GM21619 (cell line): Measurements from ENCODE around the gene CCNI2.

Experiments used
- ATAC-seq: cut with Tn5 transposase; IDR thresholded peaks from one replicate; pipeline ENCODE4 v1.9.1; 2021; ENCODE audit not compliant: unreplicated experiment

The CCNI2 gene

DNA sequence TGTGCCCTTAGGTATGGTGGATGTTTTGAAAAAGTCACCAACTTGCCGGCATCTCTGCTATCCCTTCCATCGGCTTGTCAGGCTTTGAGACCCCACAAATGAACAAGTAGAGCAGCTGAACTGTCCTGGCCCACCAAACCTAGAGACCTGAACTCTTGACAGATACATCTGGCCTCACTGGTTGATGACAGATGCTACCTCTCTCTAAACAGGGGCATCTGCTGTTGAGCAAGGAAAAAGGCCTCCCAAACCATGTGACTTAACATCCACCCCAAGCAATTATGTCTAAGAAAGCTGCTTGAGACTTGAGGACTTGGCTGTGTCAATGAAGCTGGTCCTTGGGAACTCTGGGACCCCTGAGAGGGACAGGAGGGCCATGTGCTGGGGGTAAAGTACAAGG, 2.3 kb downstream of the CCNI2 start:
- ATAC-seq = no peak

DNA sequence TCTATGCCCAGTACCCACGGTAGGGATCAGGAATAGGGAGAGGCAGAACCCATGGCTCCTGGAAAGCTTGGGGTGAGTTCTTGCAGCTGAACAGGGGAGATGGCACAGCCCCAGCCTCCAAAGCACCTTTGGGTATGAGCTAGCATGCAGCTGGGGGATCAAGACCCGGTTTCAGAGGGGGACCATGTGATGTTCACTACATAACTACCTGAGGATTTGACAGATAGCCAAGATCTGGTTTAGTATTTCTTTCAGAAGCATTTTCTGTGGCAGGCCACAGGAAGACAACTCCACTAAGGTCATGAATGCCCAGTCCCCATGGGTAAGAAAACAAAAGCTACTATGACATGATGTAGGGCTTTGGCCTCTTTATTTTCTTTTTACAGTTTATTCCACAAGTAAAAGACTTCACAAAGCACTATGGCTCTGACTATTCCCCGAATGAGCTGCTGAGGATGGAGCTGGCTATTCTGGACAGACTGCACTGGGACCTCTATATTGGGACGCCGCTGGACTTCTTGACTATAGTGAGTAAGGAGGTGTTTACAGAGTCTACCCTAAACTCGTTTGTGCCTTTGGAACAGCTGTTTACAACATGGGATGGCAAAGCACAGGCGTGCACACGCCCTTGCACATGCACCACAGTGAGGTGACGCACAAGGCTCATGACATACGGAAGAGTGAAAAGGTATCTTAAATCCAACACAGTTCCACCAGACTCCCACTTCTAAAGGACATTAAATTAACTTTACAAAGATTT, 3.4 kb downstream of the CCNI2 start:
- ATAC-seq = peak; percentile 37

GRCh38 chr5:132751444-132751843, 4.2 kb downstream of the CCNI2 start:
- peak; percentile 37 for ATAC-seq

GRCh38 chr5:132751971-132752580, 4.8 kb downstream of the CCNI2 start:
- ATAC-seq = no peak

DNA sequence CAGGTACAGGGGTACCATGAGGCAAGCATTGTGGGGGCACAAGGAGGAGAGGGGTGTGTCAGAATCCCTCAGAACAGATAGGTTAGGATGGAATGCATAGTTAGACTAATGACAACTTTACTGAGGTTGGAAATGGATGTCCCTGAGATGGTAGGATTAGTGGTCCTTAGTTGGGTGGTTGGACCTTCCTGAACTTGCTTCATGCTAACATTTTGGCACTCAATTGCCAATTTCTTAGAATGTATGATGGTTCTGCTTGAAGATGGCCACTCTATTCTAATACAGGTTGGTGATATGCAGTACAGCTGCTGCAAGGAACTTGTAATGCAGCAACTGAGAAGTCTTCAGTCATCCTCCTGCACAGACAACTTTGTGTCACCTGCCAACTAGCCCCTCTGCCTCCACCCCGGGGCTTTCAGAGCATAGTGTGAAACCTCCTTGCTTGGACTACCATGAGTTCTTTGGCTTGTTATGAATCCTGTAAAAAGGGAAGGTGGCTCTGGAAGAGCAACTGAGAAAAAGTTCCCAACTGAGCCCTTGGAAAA, 5.4 kb downstream of the CCNI2 start:
- ATAC-seq = no peak

GRCh38 chr5:132753135-132753987, 6.1 kb downstream of the CCNI2 start:
- no peak for ATAC-seq

DNA sequence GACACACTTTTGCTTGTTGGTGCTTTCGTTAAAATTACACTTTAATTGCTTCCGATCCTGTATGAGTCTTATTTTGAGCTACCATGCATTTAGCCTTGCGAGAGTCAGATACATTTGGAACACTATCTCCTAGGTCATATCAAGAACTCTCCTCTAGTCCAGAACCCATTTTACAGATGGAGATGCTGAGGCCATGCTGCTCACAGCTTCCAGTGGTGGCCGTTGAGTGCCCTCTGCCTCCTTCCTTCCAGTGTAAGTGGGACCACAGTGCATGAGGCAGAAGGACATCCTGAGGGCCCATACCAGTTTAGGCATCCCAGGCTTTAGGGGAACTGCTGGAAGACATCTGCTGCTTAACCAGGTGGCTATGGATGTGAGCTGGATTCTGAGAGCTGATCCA, 6.9 kb downstream of the CCNI2 start:
- no peak for ATAC-seq

GRCh38 chr5:132754947-132755346, 7.7 kb downstream of the CCNI2 start:
- ATAC-seq = no peak

DNA sequence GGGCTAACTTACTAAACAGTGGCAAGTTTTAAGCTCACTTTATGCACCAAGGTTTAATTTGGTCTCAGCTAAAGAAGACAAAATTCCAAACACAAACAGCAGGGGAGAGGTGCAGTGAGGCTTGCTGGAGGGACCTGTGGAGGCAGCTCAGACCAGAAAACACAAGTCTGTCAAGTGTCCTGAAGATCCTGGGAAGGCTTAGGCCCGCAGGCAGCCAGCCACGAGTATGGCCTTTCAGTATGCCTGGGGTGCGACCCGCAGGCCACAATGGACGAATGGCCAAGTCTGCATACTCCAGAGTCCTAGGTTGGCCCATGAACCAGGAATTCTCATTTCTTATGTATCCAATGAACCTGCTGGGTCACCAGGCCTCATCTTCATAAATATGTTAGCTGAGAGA, 9.3 kb downstream of the CCNI2 start:
- no peak for ATAC-seq

- no peak for ATAC-seq
These were observed 11.2 kb downstream of the CCNI2 start for GRCh38 chr5:132758451-132758850.

DNA sequence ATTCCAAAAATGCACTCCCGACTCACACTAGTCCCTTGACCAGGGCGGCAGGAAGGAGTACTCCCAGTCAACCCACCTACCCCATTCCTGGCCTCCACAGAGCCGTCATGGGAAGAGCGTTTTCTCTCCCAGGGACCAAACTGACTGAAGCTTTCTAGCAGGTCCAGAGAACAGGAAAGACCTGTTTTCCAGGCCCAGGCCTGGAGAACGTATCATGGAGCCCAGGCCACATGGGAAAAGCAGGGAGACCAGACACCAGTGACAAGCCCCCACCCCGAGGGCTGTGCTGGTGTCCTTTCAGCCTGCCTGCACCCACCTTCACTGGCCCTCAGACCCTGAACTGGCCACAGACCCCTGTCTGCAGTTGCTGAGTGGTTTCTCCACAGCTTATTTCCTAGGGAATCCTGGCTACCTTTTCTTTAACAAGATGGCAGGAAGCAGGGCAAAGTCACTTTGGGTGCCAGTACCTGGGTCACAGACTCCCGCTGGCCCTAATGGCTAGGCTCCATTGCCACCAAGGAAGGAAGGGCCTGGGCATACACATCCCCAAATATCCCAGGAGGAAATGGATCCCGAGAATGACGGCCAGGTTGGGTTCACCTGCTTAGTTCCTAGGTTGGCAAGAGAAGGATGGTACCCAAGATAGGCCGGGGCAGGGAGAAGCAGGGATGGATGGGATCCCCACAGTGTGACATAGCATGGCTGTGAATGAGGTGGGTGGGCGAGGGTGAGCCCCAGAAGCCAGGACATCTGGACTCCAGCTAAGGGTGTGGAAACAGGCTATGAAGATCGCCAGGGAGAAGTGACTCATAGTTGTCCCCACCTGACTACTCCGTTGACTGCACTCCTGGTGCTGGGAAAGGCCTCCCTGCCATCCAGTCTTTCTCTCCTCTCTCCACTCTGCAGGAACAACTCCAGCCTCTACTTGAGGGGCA, 12.2 kb downstream of the CCNI2 start:
- no peak for ATAC-seq

GRCh38 chr5:132760049-132760420, 12.8 kb downstream of the CCNI2 start:
- no peak for ATAC-seq

- ATAC-seq = no peak
These were observed 13.5 kb downstream of the CCNI2 start for GRCh38 chr5:132760601-132761317.

GRCh38 chr5:132761321-132762240, 14.4 kb downstream of the CCNI2 start:
- no peak for ATAC-seq

GRCh38 chr5:132762246-132763000, 15.2 kb downstream of the CCNI2 start:
- no peak for ATAC-seq

DNA sequence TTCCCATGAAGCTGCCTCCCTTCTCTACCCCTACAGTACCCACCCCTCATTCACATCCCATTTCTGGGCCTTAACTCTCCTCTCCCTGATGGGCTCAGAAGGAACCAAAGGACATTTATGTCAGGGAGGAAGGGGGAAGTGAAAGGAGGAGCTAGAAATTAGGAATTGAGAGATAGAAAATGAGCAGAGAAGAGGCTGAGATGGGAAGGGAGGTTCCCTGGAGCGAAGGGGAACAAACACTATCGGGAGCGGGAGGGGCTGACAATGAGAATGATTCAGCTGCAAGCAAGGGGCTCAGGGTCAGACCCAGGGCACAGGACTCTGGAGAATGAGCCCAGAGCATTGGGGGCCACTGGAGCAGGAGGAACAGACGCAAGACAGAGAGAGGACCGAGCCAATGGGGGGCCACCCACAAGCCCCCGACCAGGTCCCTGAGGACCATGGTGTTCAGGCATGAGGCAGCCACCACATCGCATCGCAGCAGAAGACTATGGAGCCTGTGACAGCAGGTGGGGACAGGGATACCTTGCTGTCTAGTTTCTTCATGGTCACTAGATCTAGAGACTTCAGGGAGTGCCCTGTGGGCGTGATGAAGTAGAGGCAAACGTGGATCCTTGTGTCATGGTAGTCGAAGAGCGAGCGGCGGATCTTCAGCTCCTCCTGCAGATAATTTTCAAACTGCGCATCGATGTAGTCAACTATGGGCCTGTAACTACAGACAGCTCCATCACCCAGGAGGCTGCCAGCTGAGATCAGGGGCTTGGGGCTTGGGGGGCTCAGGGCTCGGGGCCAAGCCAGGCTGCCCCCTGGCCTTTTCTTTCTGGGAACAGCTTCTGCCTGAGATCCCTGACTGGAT, 16.2 kb downstream of the CCNI2 start:
- no peak for ATAC-seq

DNA sequence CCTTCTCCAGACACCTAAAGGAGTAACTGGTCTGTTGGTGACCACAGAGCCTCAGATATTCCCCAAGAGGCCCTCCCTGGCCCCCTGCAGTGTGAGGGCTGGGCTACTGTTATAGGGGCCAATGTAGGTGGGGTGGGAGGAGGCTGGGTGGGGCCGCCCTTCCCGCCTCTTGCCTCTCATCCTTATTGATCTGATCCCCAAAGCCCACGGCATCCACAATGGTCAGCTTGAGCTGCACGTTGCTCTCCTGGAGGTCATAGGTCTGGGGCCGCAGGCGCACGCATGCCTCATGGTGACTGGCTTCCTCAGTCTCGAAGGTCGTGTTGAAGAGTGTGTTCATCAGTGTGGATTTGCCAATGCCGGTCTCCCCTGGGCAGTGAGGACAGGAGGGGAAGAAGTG, 16.8 kb downstream of the CCNI2 start:
- no peak for ATAC-seq
